ENCODE data around the gene SPNS3.
A peak's percentile ranks its signal among the peaks of the same experiment; 100 is the strongest.

Gene SPNS3

DNA sequence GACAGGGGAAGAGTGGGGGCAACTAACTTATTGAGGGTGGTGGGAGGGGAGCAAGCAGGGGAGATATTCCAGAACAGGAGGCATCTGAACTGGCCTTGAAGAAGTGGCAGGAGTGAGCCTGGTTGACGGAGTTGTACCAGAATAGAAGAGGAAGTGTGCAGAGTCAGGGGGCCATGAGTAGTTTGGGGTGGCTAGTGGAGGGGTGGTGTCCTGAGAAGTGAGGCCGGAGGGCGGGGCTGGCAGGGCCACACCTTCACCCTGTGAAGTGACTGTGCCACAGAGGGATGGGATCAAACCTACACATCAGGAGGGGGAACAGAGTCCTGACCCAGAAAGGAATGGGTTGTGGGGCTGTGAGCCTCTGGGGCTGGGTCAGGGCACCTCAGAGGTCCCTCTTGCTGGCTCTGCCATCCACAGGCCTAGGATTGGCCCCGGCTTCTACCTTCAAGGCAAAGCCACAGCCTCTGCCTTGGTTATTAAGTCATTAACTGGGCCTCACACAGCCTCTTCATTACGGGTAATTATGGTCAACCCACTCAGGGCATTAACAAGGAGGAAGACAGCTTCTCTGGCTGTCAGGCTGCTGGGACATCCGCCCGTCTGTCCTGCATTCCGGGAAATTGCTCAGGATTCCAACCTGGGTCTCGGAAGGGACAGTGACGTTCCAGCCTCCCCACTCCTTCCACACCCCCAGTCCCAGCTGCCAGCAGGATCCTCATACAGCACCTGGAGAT, 77.6 kb downstream of the SPNS3 start:
- peak; percentile 46 to 60 (median 57) for DNase-seq

GRCh38 chr17:4512156-4513112, 78.7 kb downstream of the SPNS3 start:
- DNase-seq = no peak

GRCh38 chr17:4513113-4514032, 79.6 kb downstream of the SPNS3 start:
- DNase-seq = no peak

GRCh38 chr17:4514206-4514605, 80.5 kb downstream of the SPNS3 start:
- DNase-seq = no peak

GRCh38 chr17:4514779-4515178, 81.0 kb downstream of the SPNS3 start:
- DNase-seq = no peak

DNA sequence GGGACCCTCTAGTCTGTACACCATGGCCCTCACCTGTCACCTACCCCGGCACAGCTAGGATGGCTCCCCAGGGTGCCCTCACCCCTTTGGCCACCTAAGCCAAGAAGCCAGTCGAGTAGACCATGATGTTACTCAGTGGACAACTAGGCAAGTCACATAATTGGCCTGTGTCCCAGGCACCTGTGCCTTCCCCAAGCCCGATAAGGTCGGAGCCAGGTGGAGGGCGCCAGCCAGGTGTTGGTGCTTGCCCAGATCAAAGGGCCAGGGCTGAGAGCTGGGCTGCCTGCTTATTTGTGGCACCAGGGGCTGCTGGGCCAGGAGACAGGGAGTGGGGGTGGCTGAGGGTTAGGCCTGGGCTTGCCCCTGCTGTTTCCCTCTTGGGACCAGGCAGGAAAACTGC, 81.8 kb downstream of the SPNS3 start:
- no peak for DNase-seq

GRCh38 chr17:4516735-4517134, 83.0 kb downstream of the SPNS3 start:
- DNase-seq = no peak

DNA sequence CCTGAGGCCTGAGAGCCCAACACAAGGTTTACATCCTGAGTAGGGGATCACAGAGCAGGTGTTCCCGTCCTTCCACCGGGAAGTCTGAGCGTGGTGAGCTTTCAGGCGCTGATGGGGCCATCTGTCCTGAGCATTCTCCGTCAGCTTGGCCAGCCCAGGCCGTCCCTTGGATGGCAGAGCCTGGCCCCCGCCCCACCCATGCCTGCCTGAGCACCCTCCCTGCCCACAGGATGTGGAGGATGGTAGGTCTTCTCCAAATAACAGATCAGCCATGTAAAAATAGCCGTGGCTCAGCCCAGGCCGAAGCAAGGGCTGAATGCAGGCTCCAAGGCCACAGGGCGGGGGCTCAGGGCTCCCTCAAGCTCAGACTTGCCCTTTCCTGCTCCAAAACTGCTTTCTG, 85.2 kb downstream of the SPNS3 start:
- no peak for DNase-seq

- no peak for DNase-seq
Measured at GRCh38 chr17:4519361-4519788, 85.6 kb downstream of the SPNS3 start.

- DNase-seq = no peak
Measured at GRCh38 chr17:4520060-4520893, 86.5 kb downstream of the SPNS3 start.

- DNase-seq = no peak
Measured at GRCh38 chr17:4520894-4521600, 87.3 kb downstream of the SPNS3 start.

DNA sequence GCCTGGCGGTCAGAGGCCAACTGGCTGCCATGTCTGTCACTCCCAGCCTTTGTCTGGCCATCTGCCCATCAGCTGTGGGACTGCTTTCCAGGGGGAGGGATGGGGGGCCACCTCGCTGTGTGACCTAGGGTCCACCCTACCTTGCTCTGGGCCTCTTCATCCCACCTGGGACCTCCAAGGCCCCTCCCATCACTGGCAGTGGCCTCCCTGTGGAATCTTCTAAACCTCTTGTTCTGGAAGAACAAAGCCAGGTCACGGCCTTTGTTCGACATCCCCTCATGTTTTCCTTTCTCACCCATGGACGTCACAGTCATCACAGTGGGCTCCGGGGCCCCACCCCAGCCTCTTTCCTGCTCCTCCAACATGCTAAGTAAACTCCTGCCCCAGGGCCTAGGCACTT, 88.9 kb downstream of the SPNS3 start:
- no peak for DNase-seq

DNA sequence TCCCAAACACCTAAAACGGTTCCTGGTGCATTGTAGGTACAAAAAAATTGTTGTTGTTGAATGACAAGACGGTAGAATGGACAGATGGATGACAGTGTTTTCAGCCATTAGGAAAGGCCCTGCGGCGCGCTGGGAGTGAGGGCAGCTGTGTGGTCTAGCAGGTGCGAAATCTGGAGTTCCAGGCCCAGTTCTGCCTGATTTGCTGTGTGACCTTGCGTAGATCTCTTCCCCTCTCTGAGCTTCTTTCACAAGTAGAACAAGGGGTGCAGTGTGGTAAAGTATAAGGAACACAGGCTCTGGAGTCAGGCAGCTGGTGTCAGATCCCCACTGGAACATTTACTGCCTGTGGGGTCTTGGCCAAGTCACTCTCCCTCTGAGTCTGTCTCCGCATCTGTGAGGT, 90.2 kb downstream of the SPNS3 start:
- no peak for DNase-seq

DNA sequence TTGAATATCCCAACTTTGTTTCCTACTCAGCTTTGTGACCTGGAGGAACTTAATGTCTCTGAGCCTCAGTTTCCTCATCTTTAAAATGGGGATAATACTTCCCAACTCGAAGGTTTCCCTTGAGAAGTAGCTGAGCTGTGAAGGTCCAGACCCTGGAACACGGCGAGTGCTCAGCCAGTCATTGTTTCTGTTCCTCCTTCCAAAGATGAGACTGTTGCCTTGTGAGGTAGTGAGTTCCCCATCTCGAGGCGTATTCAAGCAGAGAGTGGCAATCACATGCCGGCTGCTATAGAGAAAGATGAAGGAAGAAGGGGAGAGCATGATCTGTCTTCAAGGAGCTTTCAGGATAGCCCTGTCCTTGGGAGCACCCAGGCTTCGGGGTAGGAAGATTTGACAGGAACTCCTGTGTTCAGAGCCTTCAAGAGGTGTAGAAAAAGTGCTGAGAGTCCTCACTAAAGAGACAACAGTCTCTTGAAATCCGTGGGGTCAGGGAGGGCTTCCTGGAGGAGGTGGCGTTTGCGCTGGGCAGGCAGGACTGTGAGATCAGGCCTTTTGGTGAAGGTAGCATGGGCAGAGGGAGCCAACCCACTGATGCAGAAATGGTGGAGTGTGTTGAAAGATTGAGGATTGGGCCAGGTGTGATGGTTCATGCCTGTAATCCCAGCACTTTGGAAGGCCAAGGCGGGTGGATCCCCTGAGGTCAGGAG, 92.1 kb downstream of the SPNS3 start:
- peak in 2 of 3 donors; percentile 50 to 52 for DNase-seq

DNA sequence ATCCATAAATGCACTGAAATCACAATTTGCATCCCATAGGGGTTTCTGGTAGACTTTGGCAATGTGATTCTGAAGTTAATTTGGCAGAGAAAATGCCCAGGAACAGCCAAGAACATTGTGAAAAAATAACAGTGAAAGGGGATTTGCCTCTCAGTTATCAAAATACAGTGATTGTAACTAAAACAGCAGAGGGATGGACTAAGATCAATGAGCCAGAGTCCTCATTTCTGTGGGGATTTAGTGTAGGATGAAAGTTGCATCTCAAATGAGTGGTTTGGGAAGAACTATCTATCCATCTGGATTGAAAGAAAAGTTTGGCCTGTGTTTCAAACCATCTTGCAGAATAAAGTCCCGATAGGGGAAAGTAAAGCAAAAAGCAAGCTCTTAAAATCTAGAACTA, 93.4 kb downstream of the SPNS3 start:
- DNase-seq = no peak

DNA sequence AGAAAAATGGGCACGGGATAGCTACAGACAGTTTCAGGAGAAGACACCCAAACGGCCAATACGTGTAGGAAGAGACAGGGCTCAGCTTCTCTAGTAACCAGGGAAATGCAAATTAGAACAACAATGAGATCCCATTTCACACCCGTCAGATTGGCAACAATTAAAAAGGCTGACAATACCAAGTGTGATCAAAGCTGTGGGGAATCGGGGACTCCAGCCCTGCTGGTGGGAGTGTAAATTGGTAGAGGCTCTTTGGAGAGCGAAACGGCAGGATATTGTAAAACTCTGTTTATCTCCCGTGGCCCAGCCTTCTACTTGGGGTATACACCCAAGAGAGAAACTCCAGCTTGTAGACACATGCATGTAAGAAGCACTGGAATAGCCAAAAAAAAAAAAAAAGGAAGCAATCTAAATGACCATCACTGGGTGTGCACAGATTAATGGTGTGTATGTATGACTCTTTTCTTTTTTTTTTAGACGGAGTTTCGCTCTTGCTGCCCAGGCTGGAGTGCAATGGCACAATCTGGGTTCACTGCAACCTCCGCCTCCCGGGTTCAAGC, 93.9 kb downstream of the SPNS3 start:
- no peak for DNase-seq

- DNase-seq = no peak
Measured at GRCh38 chr17:4529533-4530152, 95.9 kb downstream of the SPNS3 start.

- peak in 1 of 3 donors; percentile 32 for DNase-seq
Measured at GRCh38 chr17:4530799-4531730, 97.3 kb downstream of the SPNS3 start.
